K562 (cell line): ENCODE measurements around the gene AKT2. TPM values are rescaled to one million over a fixed set of nuclear protein-coding genes. Genes with fewer than 3 reads are reported as not detected.

Experiments used
- ASH1L ChIP-seq: fragments of 450-650 bp; IDR thresholded peaks from 2 replicates; pipeline ENCODE4 v1.6.1; 2018; ENCODE audit warnings: borderline replicate concordance, mild to moderate bottlenecking, low read depth; ENCODE audit not compliant: partially characterized antibody
- BCL6 ChIP-seq: fragments of 250-450 bp; sonication (Bioruptor Pico); IDR thresholded peaks from 2 replicates; pipeline ENCODE4 v1.4.0; 2020
- CBFB ChIP-seq: sonication (generic); formaldehyde crosslinking; IDR thresholded peaks from 2 replicates; pipeline ENCODE4 v1.4.0; 2020; ENCODE audit warnings: mild to moderate bottlenecking, missing genetic modification reagents
- FUS ChIP-seq: fragments of 200-400 bp; formaldehyde crosslinking; optimal IDR thresholded peaks from 2 replicates; pipeline ENCODE3; 2017; ENCODE audit warnings: low read depth, low read length
- HCFC1 ChIP-seq: IDR thresholded peaks from 2 replicates; pipeline ENCODE4 v1.6.1; 2012; ENCODE audit warnings: low read depth, low read length, improper control_type of control experiment
- HMBOX1 ChIP-seq: sonication (generic); IDR thresholded peaks from 2 replicates; pipeline ENCODE4 v1.6.1; 2016
- MAX ChIP-seq: sonication (generic); formaldehyde crosslinking; IDR thresholded peaks from 2 replicates; pipeline ENCODE4 v1.9.0; 2022; ENCODE audit warnings: mild to moderate bottlenecking, missing genetic modification reagents
- NEUROD1 ChIP-seq: fragments of 150-350 bp; IDR thresholded peaks from 2 replicates; pipeline ENCODE4 v1.6.1; 2014; ENCODE audit warnings: borderline replicate concordance, low read length, low read depth; ENCODE audit not compliant: partially characterized antibody
- NR0B1 ChIP-seq: fragments of 450-650 bp; IDR thresholded peaks from one replicate; pipeline ENCODE4 v1.6.1; 2018; ENCODE audit warnings: mild to moderate bottlenecking, moderate library complexity; ENCODE audit not compliant: partially characterized antibody
- PATZ1 ChIP-seq: fragments of 250-450 bp; sonication (Bioruptor Pico); IDR thresholded peaks from 2 replicates; pipeline ENCODE4 v1.5.0; 2020; ENCODE audit warnings: mild to moderate bottlenecking, borderline replicate concordance
- RAD21 ChIP-seq, 2 experiments: fragments of 250-450 bp in 1 of 2; fragments of 450-650 bp in 1 of 2; sonication (Bioruptor Pico) in 1 of 2; formaldehyde crosslinking in 1 of 2; IDR thresholded peaks in 1 of 2; conservative IDR thresholded peaks in 1 of 2; 2 replicates each; pipeline versions ENCODE4 v1.4.0 to v1.8.0; 2020 to 2022; ENCODE audit warnings: mild to moderate bottlenecking in 2 of 2, moderate library complexity in 1 of 2
- RFX1 ChIP-seq: fragments of 450-650 bp; IDR thresholded peaks from 2 replicates; pipeline ENCODE4 v1.6.1; 2016; ENCODE audit warnings: mild to moderate bottlenecking, moderate library complexity
- SMAD2 ChIP-seq: fragments of 150-350 bp; IDR thresholded peaks from 2 replicates; pipeline ENCODE4 v1.6.1; 2014; ENCODE audit warnings: low read depth, mild to moderate bottlenecking, low read length
- SMAD4 ChIP-seq: fragments of 250-450 bp; sonication (Bioruptor Pico); conservative IDR thresholded peaks from 2 replicates; pipeline ENCODE4 v1.8.0; 2021; ENCODE audit warnings: inconsistent platforms, mild to moderate bottlenecking, moderate library complexity
- VEZF1 ChIP-seq: fragments of 200-800 bp; sonication (Bioruptor generic); IDR thresholded peaks from 2 replicates; pipeline ENCODE4 v1.6.1; 2017; ENCODE audit warnings: missing genetic modification characterization, missing compliant biosample characterization
- WHSC1 ChIP-seq: IDR thresholded peaks from one replicate; pipeline ENCODE4 v1.6.1; 2012; ENCODE audit warnings: low read length, control low read depth, inconsistent platforms
- ZBTB33 ChIP-seq: sonication (generic); formaldehyde crosslinking; IDR thresholded peaks from 2 replicates; pipeline ENCODE4 v1.8.1; 2023; ENCODE audit warnings: mild to moderate bottlenecking, missing genetic modification reagents
- ZKSCAN3 ChIP-seq: fragments of 250-450 bp; sonication (Bioruptor Pico); IDR thresholded peaks from 2 replicates; pipeline ENCODE4 v1.4.0; 2020
- ZNF311 ChIP-seq: fragments of 250-450 bp; sonication (Bioruptor Pico); IDR thresholded peaks from 2 replicates; pipeline ENCODE4 v1.4.0; 2020; ENCODE audit warnings: mild to moderate bottlenecking, moderate library complexity
- polyA plus RNA-seq, 8 experiments: library from polyadenylated mRNA; depleted of rRNA in 4 of 8; stranded (reverse) in 5 of 8; unstranded in 3 of 8; fragments of >200 nt; fragmentation: Nextera tagmentation in 2 of 8; fragmentation: Illumina TruSeq in 1 of 8; extraction: Ambion mirVana in 2 of 8; extraction: Trizol in 1 of 8; gene quantifications; 2 replicates each; pipeline versions ENCODE4 v1.2.1 to v1.2.3, GENCODE V29; 2011 to 2014; ENCODE audit warnings: inconsistent platforms in 1 of 8, missing spikeins in 1 of 8
- total RNA-seq, 7 experiments: library from RNA; depleted of rRNA in 6 of 7; stranded (reverse); fragments of >200 nt in 6 of 7; fragmentation: Illumina TruSeq in 2 of 7; extraction: Trizol in 2 of 7; gene quantifications; 2 replicates each; pipeline versions ENCODE4 v1.2.1 to v1.2.3, GENCODE V29; 2011 to 2021; ENCODE audit warnings: low replicate concordance in 1 of 7

The AKT2 gene
- total and polyA plus RNA-seq, 9 of the 15 experiments (the other 6 are each of a cell fraction or from before 2014, with no cell fraction given): 1.1 to 132 (median 67.7) TPM

GRCh38 chr19:40221858-40222619 is 63.1 kb downstream of the AKT2 start (continued):
- TF ChIP-seq NR0B1 (no peak), RAD21 (CRISPR knock-in tag; conservative IDR thresholded peaks at IDR 0.05 in 1 of 2, IDR thresholded peaks at IDR 0.05 in 1 of 2) (peak; percentile 86 to 93), ZKSCAN3 (CRISPR knock-in tag) (no peak), MAX (CRISPR knock-in tag) (no peak), HMBOX1 (no peak), CBFB (CRISPR knock-in tag) (no peak), NEUROD1 (peak; percentile 78), ASH1L (peak; percentile 91), PATZ1 (CRISPR knock-in tag) (no peak), WHSC1 (no peak), HCFC1 (0 out of 2 replicates have a peak, but pooled peaks have one; percentile 26), ZNF311 (CRISPR knock-in tag) (no peak), BCL6 (CRISPR knock-in tag) (no peak), ZBTB33 (peak; percentile 43; the same call in 1 of the 2 replicates), FUS (no peak), RFX1 (peak; percentile 80), SMAD2 (no peak), VEZF1 (CRISPR knock-in tag) (0 out of 2 replicates have a peak, but pooled peaks have one; percentile 7), SMAD4 (CRISPR knock-in tag) (no peak)
